Parathyroid adenoma (tissue), 2 donors: ENCODE measurements around the gene STON1.
A peak's percentile ranks its signal among the peaks of the same experiment; 100 is the strongest.

Experiments
- H2AFZ ChIP-seq: fragments of 300-600 bp; sonication (generic); one replicate; pipeline ENCODE4 v1.7.0; 2017; ENCODE audit warnings: antibody characterized with exemption, mild to moderate bottlenecking
- H3K27ac ChIP-seq: fragments of 300-600 bp; sonication (generic); one replicate; pipeline ENCODE4 v1.7.0; 2017
- H3K27me3 ChIP-seq: fragments of 300-600 bp; sonication (generic); one replicate; pipeline ENCODE4 v1.7.0; 2017; ENCODE audit warnings: low read length; ENCODE audit not compliant: control insufficient read depth, insufficient read depth
- H3K36me3 ChIP-seq: fragments of 300-600 bp; sonication (generic); one replicate; pipeline ENCODE4 v1.7.0; 2017; ENCODE audit warnings: low read length; ENCODE audit not compliant: control insufficient read depth, insufficient read depth
- H3K4me1 ChIP-seq: fragments of 300-600 bp; sonication (generic); one replicate; pipeline ENCODE4 v1.7.0; 2017; ENCODE audit warnings: control low read depth
- H3K4me2 ChIP-seq: fragments of 300-600 bp; sonication (generic); one replicate; pipeline ENCODE4 v1.7.0; 2017; ENCODE audit warnings: low read length
- H3K4me3 ChIP-seq: fragments of 300-600 bp; sonication (generic); one replicate; pipeline ENCODE4 v1.7.0; 2017; ENCODE audit warnings: low read depth, low read length
- H3K79me2 ChIP-seq: fragments of 300-600 bp; sonication (generic); one replicate; pipeline ENCODE4 v1.7.0; 2017; ENCODE audit warnings: control low read depth
- H3K9ac ChIP-seq: fragments of 300-600 bp; sonication (generic); one replicate; pipeline ENCODE4 v1.7.0; 2017; ENCODE audit warnings: mild to moderate bottlenecking
- H3K9me3 ChIP-seq: fragments of 300-600 bp; sonication (generic); one replicate; pipeline ENCODE4 v1.7.0; 2017; ENCODE audit warnings: low read length; ENCODE audit not compliant: control insufficient read depth
- TF ChIP-seq, protein P1 (sequence below): fragments of 300-600 bp; sonication (generic); IDR thresholded peaks from one replicate; pipeline ENCODE4 v1.7.0; 2017; ENCODE audit warnings: antibody characterized with exemption, mild to moderate bottlenecking
- donor health status: primary hyperparathyroidism.

Gene STON1

DNA sequence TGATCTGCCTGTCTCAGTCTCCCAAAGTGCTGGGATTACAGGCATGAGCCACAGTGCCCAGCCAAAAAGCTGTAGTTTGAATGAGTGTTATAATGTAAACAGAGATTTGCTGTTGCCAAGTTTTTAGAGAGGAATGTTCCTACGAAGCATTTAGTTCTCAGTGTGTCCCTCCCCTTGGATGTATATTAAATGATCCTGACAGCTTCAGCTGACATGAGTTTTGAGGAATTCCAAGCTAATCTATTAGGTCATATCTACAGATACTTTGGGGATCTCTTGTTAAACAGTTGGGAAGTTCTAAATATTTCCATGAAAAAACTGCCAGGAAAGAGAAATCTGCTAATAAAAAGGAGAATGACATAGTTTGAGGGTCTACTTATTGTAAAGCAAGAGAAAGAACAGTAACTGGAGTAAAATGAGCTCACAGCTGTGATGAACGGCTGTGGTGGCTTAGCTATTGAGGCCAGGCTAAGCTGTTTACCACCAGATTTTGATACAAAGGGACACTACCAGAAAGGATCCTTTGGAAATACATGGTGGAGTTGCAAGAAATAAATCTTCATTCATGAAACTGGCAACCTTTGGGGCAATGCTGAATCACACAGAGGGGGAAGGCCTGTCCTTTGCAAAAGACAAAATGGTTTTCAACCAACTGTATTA lies 2.6 kb upstream of the STON1 start:
- H3K9ac ChIP-seq: no peak overlapping the region
- peaks cover 5% of the 10 kb centered on the region for H3K4me1 ChIP-seq
- H3K9me3 ChIP-seq: no peaks in the 10 kb centered on the region
- TF ChIP-seq, protein P1, sequence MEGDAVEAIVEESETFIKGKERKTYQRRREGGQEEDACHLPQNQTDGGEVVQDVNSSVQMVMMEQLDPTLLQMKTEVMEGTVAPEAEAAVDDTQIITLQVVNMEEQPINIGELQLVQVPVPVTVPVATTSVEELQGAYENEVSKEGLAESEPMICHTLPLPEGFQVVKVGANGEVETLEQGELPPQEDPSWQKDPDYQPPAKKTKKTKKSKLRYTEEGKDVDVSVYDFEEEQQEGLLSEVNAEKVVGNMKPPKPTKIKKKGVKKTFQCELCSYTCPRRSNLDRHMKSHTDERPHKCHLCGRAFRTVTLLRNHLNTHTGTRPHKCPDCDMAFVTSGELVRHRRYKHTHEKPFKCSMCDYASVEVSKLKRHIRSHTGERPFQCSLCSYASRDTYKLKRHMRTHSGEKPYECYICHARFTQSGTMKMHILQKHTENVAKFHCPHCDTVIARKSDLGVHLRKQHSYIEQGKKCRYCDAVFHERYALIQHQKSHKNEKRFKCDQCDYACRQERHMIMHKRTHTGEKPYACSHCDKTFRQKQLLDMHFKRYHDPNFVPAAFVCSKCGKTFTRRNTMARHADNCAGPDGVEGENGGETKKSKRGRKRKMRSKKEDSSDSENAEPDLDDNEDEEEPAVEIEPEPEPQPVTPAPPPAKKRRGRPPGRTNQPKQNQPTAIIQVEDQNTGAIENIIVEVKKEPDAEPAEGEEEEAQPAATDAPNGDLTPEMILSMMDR: no peak
- H3K36me3 ChIP-seq: no peaks in the 10 kb centered on the region
- H3K27ac ChIP-seq: no peak overlapping the region
- H2AFZ ChIP-seq: no peak overlapping the region
- H3K27me3 ChIP-seq: no peaks in the 10 kb centered on the region
- H3K79me2 ChIP-seq: no peaks in the 10 kb centered on the region
- H3K4me2 ChIP-seq: no peak overlapping the region
- no peak overlapping the region for H3K4me3 ChIP-seq

DNA sequence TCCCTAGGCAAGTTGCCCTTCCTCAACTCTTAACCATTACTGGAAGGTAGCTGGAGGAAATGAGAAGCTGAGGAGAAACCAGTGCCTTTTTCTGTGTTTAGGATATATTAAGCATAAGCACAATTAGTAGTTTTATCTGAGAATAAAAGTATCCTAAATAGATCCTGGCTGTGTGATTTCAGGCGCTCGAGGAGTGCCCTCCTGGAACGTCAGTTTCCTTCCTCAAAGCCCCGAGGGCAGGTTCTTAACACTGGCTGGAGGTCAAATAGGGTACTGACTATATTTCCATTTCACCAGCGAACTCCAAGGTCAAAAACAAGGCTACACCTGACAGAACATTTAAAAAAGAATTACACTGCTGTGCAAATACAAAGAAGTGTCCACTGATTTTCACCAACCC lies 1.5 kb upstream of the STON1 start:
- Histone ChIP-seq H2AFZ (no peak overlapping the region), H3K9me3 (no peaks in the 10 kb centered on the region), H3K27me3 (no peaks in the 10 kb centered on the region), H3K79me2 (no peaks in the 10 kb centered on the region), H3K27ac (no peak overlapping the region), H3K9ac (no peak overlapping the region), H3K4me1 (peaks cover 5% of the 10 kb centered on the region), H3K36me3 (no peaks in the 10 kb centered on the region), H3K4me3 (no peak overlapping the region), H3K4me2 (no peak overlapping the region)
- TF ChIP-seq, protein P1: no peak

DNA sequence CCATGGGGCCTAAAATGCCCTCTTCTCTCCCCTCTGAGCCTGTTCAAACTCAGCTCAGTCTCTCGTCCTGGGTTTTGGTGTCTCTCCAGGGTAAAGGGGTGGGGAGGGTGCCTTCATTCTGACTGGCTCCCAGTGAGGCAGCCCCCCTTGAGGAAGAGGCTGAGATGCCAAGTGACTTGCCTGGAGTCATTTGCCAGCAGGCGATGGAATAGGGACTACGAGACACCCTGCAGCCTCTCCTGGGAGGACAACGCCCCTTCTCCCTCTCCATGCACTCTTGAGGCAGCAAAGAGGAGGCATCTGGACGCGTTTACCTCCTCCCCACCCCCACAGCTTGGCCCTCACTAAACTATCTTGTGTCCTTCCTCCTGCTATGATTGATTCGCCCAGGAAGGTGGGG lies 760 bp upstream of the STON1 start:
- Histone ChIP-seq H3K4me1 (peaks cover 5% of the 10 kb centered on the region), H2AFZ (no peak overlapping the region), H3K4me2 (no peak overlapping the region), H3K36me3 (no peaks in the 10 kb centered on the region), H3K4me3 (no peak overlapping the region), H3K79me2 (no peaks in the 10 kb centered on the region), H3K27ac (peak overlapping the region; percentile 37), H3K27me3 (no peaks in the 10 kb centered on the region), H3K9me3 (no peaks in the 10 kb centered on the region), H3K9ac (no peak overlapping the region)
- TF ChIP-seq, protein P1: no peak

DNA sequence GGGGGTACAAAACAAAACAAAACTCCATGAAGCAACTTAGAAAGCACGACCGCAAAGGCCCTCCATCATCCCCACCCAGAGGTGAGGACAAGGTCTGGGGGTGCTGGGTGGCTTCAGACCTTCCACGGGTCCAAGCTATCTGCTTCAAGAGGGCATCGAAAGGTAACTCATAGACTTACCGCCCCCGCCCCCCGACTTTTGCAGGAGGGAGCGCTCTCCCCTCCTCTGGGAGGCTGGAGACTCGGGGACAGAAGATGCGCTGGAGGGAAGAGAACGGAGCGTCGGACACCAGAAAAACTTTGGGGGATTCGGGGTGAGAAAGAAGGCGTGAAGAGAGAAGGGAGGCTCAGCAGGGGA lies 300 bp upstream of the STON1 start:
- Histone ChIP-seq H3K4me2 (peak overlapping the region; percentile 60), H3K9ac (no peak overlapping the region), H3K79me2 (no peaks in the 10 kb centered on the region), H3K36me3 (no peaks in the 10 kb centered on the region), H3K4me1 (peaks cover 5% of the 10 kb centered on the region), H2AFZ (peak overlapping the region; percentile 90), H3K4me3 (peak overlapping the region; percentile 41), H3K9me3 (no peaks in the 10 kb centered on the region), H3K27ac (no peak overlapping the region), H3K27me3 (no peaks in the 10 kb centered on the region)
- TF ChIP-seq, protein P1: no peak

DNA sequence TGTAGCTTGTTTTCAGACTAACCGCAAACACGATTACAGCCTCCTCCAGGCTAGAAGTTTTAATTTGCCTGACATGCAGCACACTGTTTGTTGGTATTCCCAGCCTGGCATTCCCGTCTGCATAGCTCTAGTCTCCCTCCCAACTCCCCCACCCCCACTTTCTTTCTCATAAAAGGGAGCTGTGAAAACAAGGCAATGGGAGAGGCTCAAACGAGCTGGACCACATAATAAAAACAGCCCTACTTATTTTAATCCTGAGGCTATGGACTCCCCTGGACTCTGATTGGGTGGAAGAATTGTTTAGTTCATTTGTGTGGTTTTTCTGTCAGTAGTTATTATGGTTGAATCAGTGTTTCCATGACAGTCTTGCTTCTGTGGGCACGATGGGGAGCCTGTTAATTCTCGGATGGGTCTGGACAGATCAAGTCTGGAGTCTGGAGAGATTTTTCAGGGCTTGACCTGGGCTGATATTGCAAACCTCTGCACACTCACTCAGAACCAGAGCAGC lies 1.2 kb downstream of the STON1 start:
- Histone ChIP-seq H3K27ac (peak overlapping the region; percentile 67), H3K4me2 (peak overlapping the region; percentile 50)

More for the DNA sequence above, 1.2 kb downstream of the STON1 start:
- H3K9me3 ChIP-seq: no peaks in the 10 kb centered on the region
- H3K4me1 ChIP-seq: peaks cover 9% of the 10 kb centered on the region
- no peaks in the 10 kb centered on the region for H3K79me2 ChIP-seq
- no peaks in the 10 kb centered on the region for H3K36me3 ChIP-seq
- H2AFZ ChIP-seq: peak overlapping the region; percentile 90
- TF ChIP-seq, protein P1: no peak
- H3K27me3 ChIP-seq: no peaks in the 10 kb centered on the region
- H3K9ac ChIP-seq: no peak overlapping the region
- H3K4me3 ChIP-seq: peak overlapping the region; percentile 65
